SK-N-SH treated with all-trans-retinoic acid at 6 μM for 48 hours (cell line): ENCODE data around the gene TGFBR2.

Experiments
- ATAC-seq: fragments of 200-7000 bp; cut with Tn5 transposase; 3 replicates; pipeline ENCODE4 v1.9.1; 2020; ENCODE audit warnings: mild to moderate bottlenecking, moderate library complexity
- ARNTL ChIP-seq: fragments of 450-650 bp; formaldehyde crosslinking; IDR thresholded peaks from 2 replicates; pipeline ENCODE4 v1.5.0; 2020; ENCODE audit warnings: low read depth, mild to moderate bottlenecking, moderate library complexity, borderline replicate concordance
- BACH2 ChIP-seq: fragments of 250-450 bp; sonication (Bioruptor Pico); IDR thresholded peaks from 2 replicates; pipeline ENCODE4 v1.9.0; 2021; ENCODE audit warnings: mild to moderate bottlenecking, borderline replicate concordance
- ESRRG ChIP-seq: fragments of 250-450 bp; sonication (Bioruptor Pico); IDR thresholded peaks from 2 replicates; pipeline ENCODE4 v1.6.1; 2021; ENCODE audit warnings: mild to moderate bottlenecking
- GLIS3 ChIP-seq: fragments of 250-450 bp; sonication (Bioruptor Pico); IDR thresholded peaks from 2 replicates; pipeline ENCODE4 v1.5.0; 2020; ENCODE audit warnings: mild to moderate bottlenecking, moderate library complexity
- ISL1 ChIP-seq: fragments of 250-450 bp; sonication (Bioruptor Pico); IDR thresholded peaks from 2 replicates; pipeline ENCODE4 v2.1.2; 2022; ENCODE audit warnings: mild to moderate bottlenecking, moderate library complexity
- OSR1 ChIP-seq: fragments of 250-450 bp; sonication (Bioruptor Pico); IDR thresholded peaks from 2 replicates; pipeline ENCODE4 v1.8.0; 2022; ENCODE audit warnings: moderate library complexity, mild to moderate bottlenecking, inconsistent platforms
- RARB ChIP-seq: fragments of 250-450 bp; sonication (Bioruptor Pico); IDR thresholded peaks from 2 replicates; pipeline ENCODE4 v1.8.0; 2021; ENCODE audit warnings: mild to moderate bottlenecking, moderate library complexity
- SNAI2 ChIP-seq: fragments of 250-450 bp; sonication (Bioruptor Pico); IDR thresholded peaks from 2 replicates; pipeline ENCODE4 v1.5.0; 2020; ENCODE audit warnings: mild to moderate bottlenecking, moderate library complexity
- TCF4 ChIP-seq: fragments of 250-450 bp; sonication (Bioruptor Pico); IDR thresholded peaks from 2 replicates; pipeline ENCODE4 v1.8.0; 2021; ENCODE audit warnings: mild to moderate bottlenecking, moderate library complexity, borderline replicate concordance
- TOX ChIP-seq: fragments of 250-450 bp; sonication (Bioruptor Pico); IDR thresholded peaks from 2 replicates; pipeline ENCODE4 v1.8.0; 2021; ENCODE audit warnings: mild to moderate bottlenecking, moderate library complexity, borderline replicate concordance
- ZFP3 ChIP-seq: fragments of 250-450 bp; sonication (Bioruptor Pico); IDR thresholded peaks from 2 replicates; pipeline ENCODE4 v1.5.0; 2020; ENCODE audit warnings: mild to moderate bottlenecking, moderate library complexity
- ZFP30 ChIP-seq: fragments of 450-650 bp; formaldehyde crosslinking; IDR thresholded peaks from 2 replicates; pipeline ENCODE4 v1.5.0; 2022; ENCODE audit warnings: mild to moderate bottlenecking, moderate library complexity
- ZNF70 ChIP-seq: fragments of 450-650 bp; formaldehyde crosslinking; IDR thresholded peaks from 2 replicates; pipeline ENCODE4 v1.5.0; 2020; ENCODE audit warnings: mild to moderate bottlenecking, moderate library complexity
- TF ChIP-seq, protein P1 (sequence below): fragments of 250-450 bp; sonication (Bioruptor Pico); IDR thresholded peaks from 2 replicates; pipeline ENCODE4 v1.5.1; 2020; ENCODE audit warnings: low read depth, mild to moderate bottlenecking, moderate library complexity
- TF ChIP-seq, protein P2 (sequence below): fragments of 250-450 bp; sonication (Bioruptor Pico); IDR thresholded peaks from 2 replicates; pipeline ENCODE4 v1.5.1; 2021; ENCODE audit warnings: mild to moderate bottlenecking, moderate library complexity
- TF ChIP-seq, protein P3 (sequence below): fragments of 250-450 bp; sonication (Bioruptor Pico); IDR thresholded peaks from 2 replicates; pipeline ENCODE4 v1.5.0; 2020; ENCODE audit warnings: mild to moderate bottlenecking, moderate library complexity
- TF ChIP-seq, protein P4 (sequence below): fragments of 250-450 bp; sonication (Bioruptor Pico); IDR thresholded peaks from 2 replicates; pipeline ENCODE4 v1.8.0; 2020; ENCODE audit warnings: mild to moderate bottlenecking, moderate library complexity, borderline replicate concordance
- TF ChIP-seq, protein P5 (sequence below): fragments of 250-450 bp; sonication (Bioruptor Pico); IDR thresholded peaks from 2 replicates; pipeline ENCODE4 v1.8.0; 2021; ENCODE audit warnings: low read depth, mild to moderate bottlenecking, moderate library complexity, borderline replicate concordance

Gene TGFBR2

DNA sequence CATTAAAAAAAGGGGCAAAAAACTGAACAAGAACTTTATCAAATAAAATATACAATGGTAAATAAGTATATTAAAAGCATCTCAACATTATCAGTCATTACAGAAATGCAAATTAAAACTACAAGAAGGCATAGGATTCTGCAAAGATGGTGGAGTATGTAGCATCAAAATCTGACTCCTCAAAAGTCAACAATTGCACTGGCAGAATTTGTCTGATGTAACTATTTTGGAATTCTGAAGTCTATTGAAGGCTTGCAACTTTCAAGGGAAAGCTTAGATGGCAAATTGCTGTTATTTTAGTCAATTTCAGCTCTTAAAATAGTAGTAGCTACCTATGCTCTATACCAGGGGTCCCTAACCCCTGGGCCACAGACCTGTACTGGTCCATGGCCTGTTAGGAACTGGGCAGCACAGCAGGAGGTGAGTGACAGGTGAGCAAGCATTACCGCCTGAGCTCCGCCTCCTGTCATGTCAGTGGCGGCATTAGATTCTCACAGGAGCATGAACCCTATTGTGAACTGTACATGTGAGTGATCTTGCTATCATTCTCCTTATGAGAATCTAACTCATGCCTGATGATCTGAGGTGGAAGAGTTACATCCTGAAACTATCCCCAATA lies 107.6 kb downstream of the TGFBR2 start:
- ATAC-seq = no peak
- TF ChIP-seq ZFP3 (no peak), BACH2 (no peak), ARNTL (CRISPR knock-in tag) (no peak), ZNF70 (CRISPR knock-in tag) (no peak), TCF4 (CRISPR knock-in tag) (no peak), ISL1 (no peak)
- TF ChIP-seq, protein P1, sequence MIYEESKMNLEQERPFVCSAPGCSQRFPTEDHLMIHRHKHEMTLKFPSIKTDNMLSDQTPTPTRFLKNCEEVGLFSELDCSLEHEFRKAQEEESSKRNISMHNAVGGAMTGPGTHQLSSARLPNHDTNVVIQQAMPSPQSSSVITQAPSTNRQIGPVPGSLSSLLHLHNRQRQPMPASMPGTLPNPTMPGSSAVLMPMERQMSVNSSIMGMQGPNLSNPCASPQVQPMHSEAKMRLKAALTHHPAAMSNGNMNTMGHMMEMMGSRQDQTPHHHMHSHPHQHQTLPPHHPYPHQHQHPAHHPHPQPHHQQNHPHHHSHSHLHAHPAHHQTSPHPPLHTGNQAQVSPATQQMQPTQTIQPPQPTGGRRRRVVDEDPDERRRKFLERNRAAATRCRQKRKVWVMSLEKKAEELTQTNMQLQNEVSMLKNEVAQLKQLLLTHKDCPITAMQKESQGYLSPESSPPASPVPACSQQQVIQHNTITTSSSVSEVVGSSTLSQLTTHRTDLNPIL (CRISPR knock-in tag) = no peak
- TF ChIP-seq, protein P2, sequence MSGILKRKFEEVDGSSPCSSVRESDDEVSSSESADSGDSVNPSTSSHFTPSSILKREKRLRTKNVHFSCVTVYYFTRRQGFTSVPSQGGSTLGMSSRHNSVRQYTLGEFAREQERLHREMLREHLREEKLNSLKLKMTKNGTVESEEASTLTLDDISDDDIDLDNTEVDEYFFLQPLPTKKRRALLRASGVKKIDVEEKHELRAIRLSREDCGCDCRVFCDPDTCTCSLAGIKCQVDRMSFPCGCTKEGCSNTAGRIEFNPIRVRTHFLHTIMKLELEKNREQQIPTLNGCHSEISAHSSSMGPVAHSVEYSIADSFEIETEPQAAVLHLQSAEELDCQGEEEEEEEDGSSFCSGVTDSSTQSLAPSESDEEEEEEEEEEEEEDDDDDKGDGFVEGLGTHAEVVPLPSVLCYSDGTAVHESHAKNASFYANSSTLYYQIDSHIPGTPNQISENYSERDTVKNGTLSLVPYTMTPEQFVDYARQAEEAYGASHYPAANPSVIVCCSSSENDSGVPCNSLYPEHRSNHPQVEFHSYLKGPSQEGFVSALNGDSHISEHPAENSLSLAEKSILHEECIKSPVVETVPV (CRISPR knock-in tag) = no peak
- TF ChIP-seq, protein P3, sequence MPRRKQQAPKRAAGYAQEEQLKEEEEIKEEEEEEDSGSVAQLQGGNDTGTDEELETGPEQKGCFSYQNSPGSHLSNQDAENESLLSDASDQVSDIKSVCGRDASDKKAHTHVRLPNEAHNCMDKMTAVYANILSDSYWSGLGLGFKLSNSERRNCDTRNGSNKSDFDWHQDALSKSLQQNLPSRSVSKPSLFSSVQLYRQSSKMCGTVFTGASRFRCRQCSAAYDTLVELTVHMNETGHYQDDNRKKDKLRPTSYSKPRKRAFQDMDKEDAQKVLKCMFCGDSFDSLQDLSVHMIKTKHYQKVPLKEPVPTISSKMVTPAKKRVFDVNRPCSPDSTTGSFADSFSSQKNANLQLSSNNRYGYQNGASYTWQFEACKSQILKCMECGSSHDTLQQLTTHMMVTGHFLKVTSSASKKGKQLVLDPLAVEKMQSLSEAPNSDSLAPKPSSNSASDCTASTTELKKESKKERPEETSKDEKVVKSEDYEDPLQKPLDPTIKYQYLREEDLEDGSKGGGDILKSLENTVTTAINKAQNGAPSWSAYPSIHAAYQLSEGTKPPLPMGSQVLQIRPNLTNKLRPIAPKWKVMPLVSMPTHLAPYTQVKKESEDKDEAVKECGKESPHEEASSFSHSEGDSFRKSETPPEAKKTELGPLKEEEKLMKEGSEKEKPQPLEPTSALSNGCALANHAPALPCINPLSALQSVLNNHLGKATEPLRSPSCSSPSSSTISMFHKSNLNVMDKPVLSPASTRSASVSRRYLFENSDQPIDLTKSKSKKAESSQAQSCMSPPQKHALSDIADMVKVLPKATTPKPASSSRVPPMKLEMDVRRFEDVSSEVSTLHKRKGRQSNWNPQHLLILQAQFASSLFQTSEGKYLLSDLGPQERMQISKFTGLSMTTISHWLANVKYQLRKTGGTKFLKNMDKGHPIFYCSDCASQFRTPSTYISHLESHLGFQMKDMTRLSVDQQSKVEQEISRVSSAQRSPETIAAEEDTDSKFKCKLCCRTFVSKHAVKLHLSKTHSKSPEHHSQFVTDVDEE (CRISPR knock-in tag) = no peak
- TF ChIP-seq, protein P4, sequence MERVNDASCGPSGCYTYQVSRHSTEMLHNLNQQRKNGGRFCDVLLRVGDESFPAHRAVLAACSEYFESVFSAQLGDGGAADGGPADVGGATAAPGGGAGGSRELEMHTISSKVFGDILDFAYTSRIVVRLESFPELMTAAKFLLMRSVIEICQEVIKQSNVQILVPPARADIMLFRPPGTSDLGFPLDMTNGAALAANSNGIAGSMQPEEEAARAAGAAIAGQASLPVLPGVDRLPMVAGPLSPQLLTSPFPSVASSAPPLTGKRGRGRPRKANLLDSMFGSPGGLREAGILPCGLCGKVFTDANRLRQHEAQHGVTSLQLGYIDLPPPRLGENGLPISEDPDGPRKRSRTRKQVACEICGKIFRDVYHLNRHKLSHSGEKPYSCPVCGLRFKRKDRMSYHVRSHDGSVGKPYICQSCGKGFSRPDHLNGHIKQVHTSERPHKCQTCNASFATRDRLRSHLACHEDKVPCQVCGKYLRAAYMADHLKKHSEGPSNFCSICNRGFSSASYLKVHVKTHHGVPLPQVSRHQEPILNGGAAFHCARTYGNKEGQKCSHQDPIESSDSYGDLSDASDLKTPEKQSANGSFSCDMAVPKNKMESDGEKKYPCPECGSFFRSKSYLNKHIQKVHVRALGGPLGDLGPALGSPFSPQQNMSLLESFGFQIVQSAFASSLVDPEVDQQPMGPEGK = no peak

DNA sequence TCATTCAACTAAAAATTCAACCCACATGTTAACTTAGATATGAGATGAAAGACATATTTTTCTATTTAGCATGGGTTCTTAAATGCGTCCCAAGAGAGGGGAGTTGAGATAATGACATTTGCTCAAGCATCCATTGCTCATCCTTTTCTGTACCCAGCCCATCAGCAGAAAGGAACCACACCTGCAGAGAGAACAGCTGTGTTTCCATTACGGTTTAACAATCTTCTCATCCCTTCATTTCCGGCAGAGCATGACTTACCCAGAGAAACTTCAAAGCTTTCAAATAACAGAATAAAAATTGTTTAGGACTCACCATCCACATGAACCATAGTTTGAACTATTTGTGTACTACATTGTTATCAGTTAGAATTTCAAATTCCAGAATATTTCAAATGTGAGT lies 113.1 kb downstream of the TGFBR2 start:
- no peak for ATAC-seq
- TF ChIP-seq ZNF70 (CRISPR knock-in tag) (no peak), ARNTL (CRISPR knock-in tag) (no peak), SNAI2 (CRISPR knock-in tag) (no peak), GLIS3 (CRISPR knock-in tag) (no peak), ESRRG (CRISPR knock-in tag) (no peak), RARB (CRISPR knock-in tag) (no peak), TCF4 (CRISPR knock-in tag) (no peak), ZFP30 (CRISPR knock-in tag) (no peak), ZFP3 (no peak), OSR1 (no peak), ISL1 (no peak), BACH2 (no peak), TOX (no peak)
- TF ChIP-seq, protein P2 (CRISPR knock-in tag) = no peak
- TF ChIP-seq, protein P5, sequence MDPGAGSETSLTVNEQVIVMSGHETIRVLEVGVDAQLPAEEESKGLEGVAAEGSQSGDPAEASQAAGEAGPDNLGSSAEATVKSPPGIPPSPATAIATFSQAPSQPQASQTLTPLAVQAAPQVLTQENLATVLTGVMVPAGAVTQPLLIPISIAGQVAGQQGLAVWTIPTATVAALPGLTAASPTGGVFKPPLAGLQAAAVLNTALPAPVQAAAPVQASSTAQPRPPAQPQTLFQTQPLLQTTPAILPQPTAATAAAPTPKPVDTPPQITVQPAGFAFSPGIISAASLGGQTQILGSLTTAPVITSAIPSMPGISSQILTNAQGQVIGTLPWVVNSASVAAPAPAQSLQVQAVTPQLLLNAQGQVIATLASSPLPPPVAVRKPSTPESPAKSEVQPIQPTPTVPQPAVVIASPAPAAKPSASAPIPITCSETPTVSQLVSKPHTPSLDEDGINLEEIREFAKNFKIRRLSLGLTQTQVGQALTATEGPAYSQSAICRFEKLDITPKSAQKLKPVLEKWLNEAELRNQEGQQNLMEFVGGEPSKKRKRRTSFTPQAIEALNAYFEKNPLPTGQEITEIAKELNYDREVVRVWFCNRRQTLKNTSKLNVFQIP (CRISPR knock-in tag) = no peak
